Activated T-cell treated with anti-CD3 and anti-CD28 coated beads for 24 hours (primary cell): ENCODE measurements around the gene C1orf50.
"Not testable (repeated sequence)": the region's sequence is repeated elsewhere in the genome, so short reads cannot be mapped to it uniquely, and the experiment has no call there.

Source experiments
- DNase-seq: peaks from one replicate; pipeline ENCODE4 v3.0.0-alpha.2; 2020; ENCODE audit warnings: low read depth

The C1orf50 gene

DNA sequence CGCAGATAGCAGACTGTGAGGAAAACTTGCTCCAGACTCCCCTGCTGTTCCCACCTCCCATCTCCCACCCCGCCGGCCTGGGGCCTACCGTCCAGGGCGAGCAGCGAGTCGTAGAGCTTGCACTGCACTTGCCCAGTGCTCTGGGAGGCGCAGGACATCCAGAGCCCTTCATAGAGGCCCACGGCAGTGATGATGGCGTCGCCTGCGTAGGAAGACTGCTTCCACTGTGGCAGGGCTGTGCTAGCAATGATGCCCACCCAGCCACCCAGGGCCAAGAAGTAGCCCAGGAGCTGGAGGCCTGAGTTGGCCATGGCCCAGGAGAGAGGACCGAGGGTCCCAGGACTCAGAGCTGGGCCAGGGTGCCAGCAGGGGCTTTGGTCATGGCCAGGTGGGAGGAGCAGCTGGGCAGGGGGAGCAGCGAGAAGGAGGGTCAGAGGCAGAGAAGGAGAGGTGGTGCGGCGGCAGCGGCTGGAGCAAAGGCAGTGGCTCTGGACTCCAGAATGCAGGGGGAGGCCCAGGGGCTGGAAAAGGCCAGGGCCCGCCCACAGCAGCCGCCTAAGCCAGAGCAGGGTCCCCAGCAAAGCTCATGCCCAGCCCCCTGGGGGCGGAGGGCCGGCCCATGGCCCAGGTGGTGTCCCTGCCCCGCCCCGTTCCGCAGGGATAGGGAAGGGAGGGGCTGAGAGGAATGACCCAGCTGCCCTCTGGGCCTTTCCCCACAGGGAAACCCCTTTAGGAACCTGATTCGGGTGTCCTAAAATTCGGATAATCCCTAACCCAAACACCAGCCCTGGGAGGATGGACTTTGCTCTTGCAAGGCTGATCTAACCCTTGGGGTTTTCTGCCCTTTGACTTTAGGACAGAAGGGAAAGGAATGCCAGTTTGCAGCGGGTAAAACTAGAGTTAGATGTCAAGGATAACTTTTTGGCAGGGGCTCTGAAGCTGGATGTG is 27.0 kb upstream of the C1orf50 start, which contains the start of gene CLDN19:
CLDN19 (minus strand) TSS at position 484 of the 948 bp plus-strand sequence; CDS start at position 311, 173 bp downstream.
- no peak for DNase-seq

DNA sequence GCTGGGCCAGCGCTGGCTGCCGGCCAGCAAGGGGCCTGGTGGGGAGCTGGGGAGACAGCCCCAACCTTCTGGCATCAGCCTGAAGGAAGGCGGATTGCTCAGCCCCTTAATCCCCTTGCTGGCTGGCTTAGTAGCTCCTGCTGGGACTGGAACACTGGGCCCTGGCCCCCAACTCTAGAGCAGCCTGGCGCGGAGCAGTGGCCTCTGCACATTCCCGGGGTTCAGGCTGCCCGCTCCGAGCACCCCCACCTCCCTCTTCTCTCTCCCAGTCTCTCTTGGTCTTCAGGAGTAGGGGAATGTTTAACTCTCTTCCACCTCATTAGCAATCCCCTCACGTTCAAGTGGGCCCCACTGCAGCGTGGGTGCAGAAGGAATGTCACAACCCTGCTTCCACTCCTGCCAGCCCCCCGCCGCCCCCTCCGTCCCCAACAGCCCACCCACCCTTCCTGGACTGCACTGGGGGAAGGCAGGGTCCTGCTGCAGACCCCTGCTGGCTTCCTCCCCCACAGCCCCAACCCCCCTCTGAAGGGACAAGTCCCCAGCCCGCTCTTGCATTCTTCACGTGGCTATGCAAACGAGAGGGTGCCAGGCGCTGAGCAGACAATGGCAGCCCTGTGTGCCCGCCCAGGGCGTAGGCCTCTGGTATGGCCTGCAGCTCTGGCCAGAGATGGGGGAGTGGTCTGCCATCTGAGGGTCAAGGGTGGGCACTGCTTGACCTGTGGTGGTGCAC is 26.0 kb upstream of the C1orf50 start:
- no peak for DNase-seq

DNA sequence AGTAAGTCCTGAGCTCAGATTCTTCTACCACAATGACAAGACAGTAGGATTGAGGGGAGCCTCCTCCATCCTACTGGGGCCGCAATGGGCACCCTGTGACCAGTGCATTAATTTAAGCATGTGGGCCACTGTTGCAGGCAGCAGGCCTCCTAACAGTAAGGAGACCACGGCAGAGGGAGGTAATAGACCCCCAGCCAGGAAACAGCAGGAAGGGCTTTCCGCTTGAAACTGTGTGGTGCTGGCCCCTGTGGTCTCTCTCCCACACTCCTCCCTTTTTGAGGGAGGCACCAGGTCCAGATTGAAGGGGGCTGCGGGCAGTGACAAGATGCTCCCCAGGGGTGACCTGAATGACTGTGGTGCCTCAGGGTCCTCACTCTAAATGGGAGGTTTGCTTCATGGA is 25.3 kb upstream of the C1orf50 start:
- DNase-seq = no peak

DNA sequence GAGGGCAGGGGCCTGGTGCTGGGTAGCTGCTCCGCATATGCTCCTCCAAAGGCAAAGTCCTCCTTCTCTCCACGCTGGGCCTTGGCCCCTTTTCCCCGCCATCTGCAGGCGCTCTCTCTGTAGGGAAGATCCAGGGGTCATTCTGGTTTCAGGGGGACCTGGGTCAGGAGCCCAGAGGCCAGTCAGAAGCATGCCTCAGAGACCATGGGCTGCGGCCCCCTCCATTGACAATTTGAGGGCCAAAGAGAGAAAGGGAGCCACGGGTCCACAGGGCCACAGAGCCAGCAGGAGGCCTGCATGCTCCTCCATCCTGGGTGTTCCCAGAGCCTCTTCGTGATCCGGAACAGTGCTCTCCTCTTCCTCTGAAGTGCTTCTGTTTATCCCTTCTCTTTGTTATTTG is 24.9 kb upstream of the C1orf50 start:
- DNase-seq = no peak

DNA sequence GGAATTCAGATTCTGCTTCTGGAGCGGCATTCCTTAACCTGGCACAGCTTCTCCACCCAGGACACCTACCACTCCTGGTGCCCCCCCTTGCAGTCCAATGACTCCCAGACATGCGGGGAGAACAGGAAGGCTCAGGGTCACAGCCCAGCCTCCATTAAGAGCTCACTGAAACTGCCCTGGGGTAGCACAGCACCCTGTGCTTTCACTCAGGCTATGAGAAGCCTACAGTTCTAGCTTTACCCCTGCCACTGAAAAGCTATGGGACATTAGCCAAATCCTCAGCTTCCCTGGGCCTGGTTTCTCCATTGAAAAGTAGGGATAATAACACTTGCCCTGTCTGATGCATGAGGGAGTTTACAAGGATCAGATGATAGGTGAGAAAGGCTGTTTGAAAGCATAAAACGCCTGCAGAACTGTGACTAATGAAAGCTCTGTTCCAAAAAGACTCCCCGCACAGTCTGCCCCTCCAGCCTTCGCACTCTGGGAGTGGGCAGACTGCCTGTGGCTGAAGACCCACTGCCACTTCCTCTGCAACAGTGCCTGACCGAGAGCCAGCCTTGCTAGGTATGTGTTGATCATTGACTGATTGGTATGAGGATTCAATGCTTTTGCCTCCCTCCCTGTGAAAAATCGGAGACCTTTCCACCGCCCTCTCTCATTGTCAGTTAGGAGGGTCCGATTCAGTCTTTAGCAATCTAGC is 24.3 kb upstream of the C1orf50 start:
- DNase-seq = no peak

DNA sequence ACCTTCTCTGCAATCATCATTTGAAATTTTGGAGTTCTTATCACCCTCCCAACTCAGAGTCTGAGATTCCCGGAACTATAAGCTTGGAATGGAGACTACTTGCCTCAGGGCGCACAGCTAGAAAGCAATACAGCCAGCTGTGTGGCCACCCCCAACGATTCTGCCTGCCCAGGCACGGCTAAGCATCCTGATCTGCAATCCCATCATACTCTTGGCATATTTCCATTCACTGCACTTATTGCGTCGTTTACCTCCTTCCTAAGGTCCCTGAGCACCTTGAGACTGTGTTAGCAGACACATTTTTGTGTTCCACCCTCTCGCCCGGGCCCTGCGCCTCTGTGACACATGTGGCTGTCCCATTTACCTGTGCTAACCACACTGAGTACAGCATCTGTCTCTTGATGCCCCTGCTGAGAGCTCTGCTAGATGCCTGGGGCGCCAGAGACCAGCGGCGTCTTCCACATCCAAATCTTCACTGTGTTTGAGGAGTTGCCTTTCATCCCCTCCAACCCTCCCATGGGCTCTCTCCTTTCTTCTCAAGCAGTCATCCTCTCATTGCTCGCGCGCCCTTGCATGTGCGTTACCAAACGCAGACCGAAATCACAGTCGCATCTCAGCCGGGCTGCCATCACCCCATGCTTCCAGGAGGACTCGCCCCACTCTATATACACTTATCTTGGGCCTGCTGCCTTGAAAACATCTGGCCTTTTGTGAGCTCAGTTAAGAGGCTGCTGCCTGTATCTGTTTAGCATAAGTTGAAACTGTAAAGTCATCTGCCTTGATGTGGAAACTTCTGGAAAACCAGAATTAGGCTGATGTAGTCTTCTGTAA is 23.5 kb upstream of the C1orf50 start:
- DNase-seq = no peak

DNA sequence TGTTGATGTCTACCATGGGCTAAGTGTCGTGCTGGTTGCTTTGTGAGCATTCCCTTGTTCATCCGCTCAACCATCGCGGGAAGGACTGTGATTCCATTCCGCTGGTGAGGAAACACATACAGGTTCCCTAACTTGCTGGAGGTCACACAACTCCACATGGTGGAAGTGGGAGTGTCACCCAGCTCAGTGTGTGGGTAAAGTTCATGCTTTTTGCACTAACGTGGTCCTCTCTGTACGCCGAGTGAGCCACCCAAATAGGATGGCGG is 23.0 kb upstream of the C1orf50 start:
- no peak for DNase-seq

DNA sequence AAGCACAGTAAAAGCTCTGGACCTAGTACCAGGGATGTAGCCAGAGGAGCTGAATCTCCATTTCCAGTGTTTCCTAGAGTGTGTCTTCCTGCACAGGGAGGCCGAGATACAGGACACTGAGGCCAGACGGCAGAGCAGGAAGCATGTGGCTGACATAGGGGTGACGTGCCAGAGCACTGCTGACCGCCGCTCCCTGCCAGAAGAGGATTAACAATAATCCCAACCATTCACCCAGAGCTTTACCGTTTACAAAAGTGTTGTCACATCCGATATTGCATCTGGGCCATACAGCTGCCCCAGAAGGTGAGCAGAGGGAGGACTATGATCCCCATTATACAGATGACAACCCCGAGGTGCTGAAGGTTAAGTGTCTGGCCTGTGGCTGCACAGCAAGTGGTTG is 21.2 kb upstream of the C1orf50 start:
- no peak for DNase-seq

DNA sequence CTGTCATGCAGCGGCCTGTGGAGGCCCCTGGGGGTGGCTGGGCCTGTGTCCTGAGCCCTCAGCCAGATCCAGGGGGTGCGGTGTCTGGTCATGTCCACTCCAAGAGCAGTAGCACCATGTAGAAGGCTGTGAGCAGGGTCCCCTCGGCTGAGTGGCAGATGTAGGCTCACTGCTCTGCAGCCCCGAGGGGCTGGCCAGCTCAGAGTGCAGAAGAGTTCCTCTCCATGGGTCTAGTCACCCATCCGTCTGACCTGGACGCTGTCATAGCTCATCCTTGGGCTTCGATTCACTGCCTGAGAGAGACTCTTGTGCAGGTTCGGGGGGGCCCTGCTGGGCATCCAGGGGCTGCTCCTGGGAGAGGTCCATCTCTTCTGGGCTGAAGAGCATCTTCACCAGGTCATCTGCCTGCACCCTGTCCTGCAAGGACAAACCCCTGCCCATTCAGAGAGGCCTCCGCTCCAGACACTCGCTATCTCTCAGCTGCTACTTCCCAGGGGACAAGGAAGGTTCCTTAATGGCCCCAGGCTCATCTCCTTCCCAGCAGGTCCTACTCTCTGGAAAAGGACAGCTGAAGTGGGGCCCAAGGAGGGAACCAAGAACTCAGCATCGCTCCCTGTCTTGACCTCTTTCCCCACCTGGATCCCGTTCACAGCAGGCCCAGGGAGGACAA is 20.5 kb upstream of the C1orf50 start:
- no peak for DNase-seq

DNA sequence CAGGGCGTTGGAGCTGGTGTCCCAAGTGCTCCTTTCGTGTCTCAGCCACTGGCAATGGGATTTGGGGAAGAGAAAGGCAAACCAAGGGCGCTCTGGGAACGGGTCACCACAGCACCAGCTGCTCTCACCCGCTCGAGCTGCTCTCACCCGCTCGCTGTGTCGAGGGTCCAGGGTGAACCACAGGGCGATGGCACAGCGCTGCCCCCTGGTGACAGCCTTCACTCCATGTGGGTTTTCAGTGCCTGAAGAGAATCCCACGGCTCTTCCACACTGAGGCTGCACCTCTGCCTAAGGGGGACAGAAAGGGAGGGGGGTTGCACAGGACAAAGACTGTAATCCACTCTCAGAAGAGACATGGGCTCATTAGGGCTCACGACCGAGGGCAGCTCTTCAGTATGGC is 19.9 kb upstream of the C1orf50 start:
- no peak for DNase-seq

DNA sequence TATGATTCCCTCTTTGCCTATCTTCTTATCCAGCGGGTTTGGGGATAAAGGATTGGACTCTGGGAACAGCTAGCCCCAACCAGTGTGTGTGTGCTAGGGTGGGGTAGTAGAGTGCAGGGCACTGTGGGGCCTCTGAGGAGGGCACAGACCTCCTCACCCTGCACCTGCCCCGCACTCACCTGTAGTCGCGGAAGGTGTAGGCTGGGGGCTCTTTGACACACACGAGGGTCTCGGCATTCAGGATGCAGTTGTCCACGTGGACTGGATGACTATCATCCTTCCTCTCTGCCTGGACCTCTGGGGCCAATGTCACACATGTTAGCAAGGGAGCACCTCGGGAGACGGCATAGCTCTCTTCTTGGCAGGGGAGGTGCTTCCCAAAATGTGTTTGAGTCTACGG is 19.0 kb upstream of the C1orf50 start:
- no peak for DNase-seq

DNA sequence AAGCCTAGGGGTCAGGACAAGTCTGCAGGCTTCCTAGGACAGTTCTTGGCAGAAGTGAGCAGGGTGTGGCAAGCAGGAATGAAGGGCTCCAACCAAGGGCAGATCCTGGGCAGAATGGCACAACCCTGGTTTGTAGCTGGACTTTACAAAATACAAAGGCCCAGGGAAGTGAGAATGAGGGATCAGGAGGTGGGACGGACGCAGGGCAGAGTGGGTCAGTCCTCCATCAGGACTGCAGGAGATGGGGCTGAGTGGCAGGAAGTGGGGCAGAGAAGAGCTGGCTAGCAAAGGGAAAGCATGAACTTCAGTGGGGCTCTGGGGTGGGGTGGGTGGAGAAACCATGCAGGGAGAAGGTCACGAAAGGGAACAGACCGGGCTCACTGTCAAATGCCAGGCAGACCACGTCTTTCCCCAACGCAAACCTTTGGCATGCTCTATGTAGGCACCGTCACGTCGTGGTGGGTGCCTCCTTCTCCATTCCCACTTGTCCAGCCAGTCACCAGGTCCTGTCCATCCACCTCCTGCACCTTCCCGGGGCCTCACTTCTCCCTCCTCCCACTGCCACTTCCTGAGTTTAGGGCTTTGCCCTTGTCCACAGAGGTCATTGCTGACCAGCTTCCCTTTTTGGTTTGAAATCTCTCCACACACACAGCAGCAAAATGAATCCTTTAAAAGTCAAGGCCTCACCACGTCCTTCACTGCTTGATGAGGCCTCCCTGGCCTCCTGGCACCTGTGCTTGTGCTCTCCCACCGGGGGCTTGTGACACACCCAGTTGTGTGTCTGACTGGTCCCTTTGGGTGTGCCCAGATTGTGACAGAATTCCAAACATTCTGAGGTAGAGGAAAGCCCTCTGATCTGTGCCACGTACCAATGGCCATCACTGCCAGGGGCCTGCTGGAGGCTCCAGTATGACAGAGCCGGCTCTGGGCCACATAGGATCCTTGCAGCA is 18.3 kb upstream of the C1orf50 start:
- DNase-seq = no peak

DNA sequence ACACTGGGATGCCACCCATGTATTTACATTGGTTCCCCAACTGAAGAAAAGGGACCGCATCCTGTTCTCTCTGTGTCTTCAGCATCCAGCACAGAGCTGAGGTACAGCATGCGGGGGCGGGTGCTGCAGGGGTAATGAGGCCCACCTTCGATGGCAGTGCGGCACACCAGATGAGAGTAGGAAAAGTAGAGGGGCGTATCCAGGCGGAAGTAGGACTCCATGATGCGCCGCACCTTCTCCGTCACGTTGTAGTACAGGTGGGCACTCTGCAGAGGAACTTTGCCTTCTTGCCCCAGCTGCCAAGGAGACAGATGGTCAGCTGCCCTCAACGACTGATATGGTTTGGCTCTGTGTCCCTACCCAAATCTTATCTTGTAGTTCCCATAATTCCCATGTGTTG is 17.0 kb upstream of the C1orf50 start:
- no peak for DNase-seq

DNA sequence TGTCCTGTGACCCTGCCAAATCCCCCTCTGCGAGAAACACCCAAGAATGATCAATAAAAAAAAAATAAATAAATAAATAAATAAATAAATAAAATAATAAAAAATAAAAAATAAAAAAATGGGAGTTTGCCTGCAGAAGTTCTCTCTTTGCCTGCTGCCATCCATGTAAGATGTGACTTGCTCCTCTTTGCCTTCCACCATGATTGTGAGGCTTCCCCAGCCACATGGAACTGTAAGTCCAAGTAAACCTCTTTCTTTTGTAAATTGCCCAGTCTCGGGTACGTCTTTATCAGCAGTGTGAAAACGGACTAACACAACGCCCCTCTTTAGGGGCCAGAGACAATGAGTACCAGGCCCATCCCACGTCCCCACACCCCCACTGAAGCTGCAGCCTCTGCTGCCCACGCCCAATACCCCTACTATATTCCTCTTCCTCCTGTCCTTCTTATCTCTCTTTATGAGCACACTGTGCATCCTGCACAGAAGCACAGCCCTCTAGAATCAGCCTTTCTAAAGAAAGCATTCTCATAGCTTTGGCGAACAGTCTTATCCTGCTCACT is 15.5 kb upstream of the C1orf50 start:
- not testable (repeated sequence) for DNase-seq

DNA sequence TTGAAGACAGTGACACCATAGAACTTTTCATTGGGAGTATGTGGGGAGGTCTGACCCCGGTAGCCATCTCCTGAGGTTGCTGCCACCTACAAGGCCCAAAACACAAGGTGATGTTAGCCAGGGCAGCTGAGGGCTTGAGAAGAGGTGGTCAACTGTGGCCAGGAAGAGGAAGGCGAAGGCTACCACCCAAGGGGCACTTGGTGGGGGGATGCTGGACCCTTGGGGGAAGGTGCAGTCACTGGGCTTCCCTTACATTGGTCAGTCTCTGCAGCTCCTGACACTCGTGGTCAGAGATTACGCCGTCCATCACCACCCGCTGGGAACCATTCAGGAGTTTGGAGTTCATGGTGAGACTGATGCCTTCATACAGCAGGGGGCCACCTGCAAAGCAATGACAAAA is 14.8 kb upstream of the C1orf50 start:
- DNase-seq = no peak

DNA sequence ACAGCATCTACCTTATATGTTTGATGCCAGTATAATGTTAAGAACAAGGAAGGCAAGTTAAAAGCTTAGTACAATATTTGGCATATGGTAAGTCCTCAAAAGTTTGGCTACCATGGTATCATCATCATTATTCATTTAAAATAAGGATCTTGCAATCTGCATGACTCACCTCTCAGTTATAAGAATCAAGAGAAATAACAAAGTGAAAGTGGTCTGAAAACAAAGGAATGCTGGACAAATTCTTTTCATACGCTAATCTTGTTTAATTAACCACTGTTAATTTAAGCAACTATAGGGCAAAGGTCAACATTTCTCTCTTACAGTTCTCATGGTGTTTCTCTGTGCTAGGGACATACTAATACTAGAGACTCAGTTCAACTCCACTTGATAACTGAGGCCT is 14.0 kb upstream of the C1orf50 start:
- DNase-seq = no peak

DNA sequence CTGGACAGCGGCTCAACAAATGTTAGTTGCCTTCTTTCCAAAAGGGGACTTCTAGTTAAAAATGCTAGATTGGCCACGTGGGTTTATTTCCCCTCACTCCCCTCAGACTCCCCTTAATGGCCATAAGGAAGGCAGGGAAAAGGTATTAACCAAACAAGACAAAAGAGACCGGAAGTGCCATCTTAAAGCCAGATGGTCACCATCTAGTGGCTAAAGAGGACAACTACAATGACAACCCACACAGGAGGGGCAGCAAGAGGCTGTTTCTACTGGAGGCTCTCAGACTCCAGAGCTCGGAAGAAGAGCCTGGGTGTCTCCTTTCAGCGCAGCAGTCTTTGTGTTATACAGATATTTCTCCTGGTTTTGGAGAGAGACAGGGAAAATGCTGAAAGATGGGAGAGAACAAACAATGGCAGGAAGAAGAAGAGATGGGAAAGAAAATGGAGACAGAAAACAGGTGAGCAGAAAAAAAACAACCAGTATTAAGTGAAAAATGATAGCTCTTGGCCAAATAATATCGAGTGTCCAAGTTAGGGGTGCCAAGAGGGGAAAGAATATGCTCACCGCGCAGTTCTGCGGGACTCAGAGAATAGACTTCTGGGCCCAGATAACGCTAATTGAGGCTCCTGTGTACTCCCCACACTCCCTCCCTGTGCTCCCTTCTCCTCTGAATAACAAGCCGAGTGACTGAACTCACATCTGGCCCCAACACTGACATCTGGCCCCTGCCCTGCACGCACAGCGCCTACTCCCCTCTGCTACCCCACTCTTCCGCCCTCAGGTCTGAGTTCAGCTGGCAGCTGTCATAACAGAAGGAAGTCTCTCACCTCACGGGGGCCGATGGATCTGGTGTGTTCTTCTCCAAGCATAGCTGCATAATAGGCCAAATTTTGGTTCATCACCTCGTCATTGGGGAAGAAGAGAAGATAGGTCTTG is 9.8 kb upstream of the C1orf50 start:
- no peak for DNase-seq

DNA sequence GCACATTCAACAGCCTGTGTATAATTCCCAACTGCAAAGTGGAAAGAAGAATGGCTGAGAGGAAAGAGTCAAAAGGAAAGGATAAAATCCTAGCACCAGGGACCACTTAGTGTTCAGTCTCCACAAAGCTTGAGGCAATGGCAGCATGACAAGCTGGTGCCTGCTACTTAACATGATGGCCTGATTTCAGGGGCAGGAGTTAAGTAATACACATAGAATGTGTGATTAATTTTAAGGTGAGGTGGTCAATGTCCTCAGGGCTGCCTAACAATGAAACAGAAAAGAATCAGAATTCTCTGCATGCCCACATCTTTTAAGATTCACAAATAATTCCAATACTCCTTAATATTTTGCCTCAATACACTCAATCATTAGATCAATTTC is 9.2 kb upstream of the C1orf50 start:
- DNase-seq = no peak

DNA sequence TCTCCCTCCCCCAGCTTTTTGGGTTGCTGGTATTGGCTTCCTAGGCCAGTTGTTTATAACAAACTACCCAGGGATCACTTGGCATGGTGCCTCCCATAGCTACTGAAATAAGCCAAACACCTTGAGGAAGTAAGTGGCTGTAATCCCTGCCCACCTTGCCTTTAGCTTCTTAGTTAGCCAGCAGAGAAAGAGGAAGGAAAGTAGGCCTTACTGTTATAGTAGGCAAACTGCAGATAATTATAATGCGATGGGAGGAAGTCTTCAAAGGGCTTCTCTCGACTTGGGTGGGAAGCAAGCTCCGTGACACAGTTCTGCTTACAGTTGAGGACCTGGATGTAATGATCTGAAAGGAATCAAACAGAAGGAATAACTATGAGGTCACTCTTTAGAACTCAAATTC is 8.4 kb upstream of the C1orf50 start:
- DNase-seq = no peak
